Suprapubic skin (tissue), 4 donors: Measurements from ENCODE around the gene C15orf39. TPM values are rescaled to one million over a fixed set of nuclear protein-coding genes. Genes with fewer than 3 reads are reported as not detected.

ENCODE experiments used
- DNase-seq, 2 donors: peaks; one replicate each; pipeline ENCODE4 v3.0.0-alpha.2; 2019; ENCODE audit warnings: low spot score in 2 of 2
- H3K27ac ChIP-seq: fragments of 200-600 bp; sonication (generic); one replicate; pipeline ENCODE4 v1.5.1; 2019
- H3K27me3 ChIP-seq: fragments of 200-600 bp; sonication (generic); one replicate; pipeline ENCODE4 v1.5.1; 2019
- H3K36me3 ChIP-seq: fragments of 200-600 bp; sonication (generic); one replicate; pipeline ENCODE4 v1.5.1; 2019
- H3K4me1 ChIP-seq: fragments of 200-600 bp; sonication (generic); one replicate; pipeline ENCODE4 v1.5.1; 2019
- H3K4me3 ChIP-seq: fragments of 200-600 bp; sonication (generic); one replicate; pipeline ENCODE4 v1.5.1; 2019; ENCODE audit warnings: mild to moderate bottlenecking
- H3K9me3 ChIP-seq: fragments of 200-600 bp; sonication (generic); one replicate; pipeline ENCODE4 v1.5.1; 2019
- EP300 ChIP-seq: sonication (generic); formaldehyde crosslinking; IDR thresholded peaks from one replicate; pipeline ENCODE4 v1.6.1; 2017; ENCODE audit warnings: antibody characterized with exemption
- POLR2A ChIP-seq, 2 donors: fragments of 450-650 bp; IDR thresholded peaks; one replicate each; pipeline ENCODE4 v1.6.1; 2017; ENCODE audit warnings: antibody characterized with exemption in 2 of 2, mild to moderate bottlenecking in 2 of 2, moderate library complexity in 2 of 2
- POLR2AphosphoS5 ChIP-seq, 3 donors: sonication (generic); formaldehyde crosslinking; IDR thresholded peaks; one replicate each; pipeline ENCODE4 v1.6.1; 2017; ENCODE audit warnings: antibody characterized with exemption in 3 of 3
- WGBS: methylation state at CpG from one replicate; pipeline ENCODE4 v1.1.5; 2018; 5-methylcytosine and 5-hydroxymethylcytosine counted together
- total RNA-seq, 4 donors: library from RNA; depleted of rRNA; stranded (reverse); fragments of >200 nt; gene quantifications; one replicate each; pipeline ENCODE4 v1.1.0, GENCODE V29; 2016
- TF ChIP-seq, protein P1 (sequence below), 2 donors: fragments of 200-600 bp in 1 of 2; fragments of 450-650 bp in 1 of 2; sonication (generic) in 1 of 2; IDR thresholded peaks; one replicate each; pipeline ENCODE4 v1.5.1; 2016 to 2019; ENCODE audit warnings: antibody characterized with exemption in 2 of 2, mild to moderate bottlenecking in 1 of 2, moderate library complexity in 1 of 2

Gene C15orf39
- total RNA-seq, 4 donors from 2014 or later: 33.0 to 35.2 (median 33.3) TPM

DNA sequence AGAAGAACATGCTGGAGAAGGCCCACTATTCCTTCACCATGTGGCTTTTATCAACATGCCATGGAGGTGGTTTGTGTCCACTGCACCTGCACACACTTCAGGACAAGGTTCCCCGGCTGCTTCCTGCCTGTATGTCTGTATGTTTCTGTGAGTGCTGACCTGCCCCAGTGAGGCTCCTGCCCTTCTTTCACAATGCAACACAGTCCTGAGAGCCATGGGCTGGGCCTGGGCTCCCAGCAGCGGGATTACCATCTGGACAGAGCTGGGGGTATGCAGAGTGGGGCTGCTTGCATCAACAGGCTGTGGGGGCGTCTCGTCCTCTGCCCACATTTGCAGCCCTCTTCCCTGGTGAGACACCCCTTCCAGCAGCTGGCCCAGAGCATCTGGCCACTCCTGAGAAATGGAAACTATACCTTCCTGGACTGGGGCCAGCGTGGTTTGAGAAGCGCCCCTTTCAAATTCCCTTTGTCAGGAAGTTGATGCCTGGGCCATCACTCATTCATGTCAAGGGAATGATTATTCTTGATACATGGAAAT is 29.3 kb upstream of the C15orf39 start:
- Histone ChIP-seq H3K27ac (no peak overlapping the region), H3K4me3 (no peak overlapping the region), H3K27me3 (no peaks in the 10 kb centered on the region), H3K36me3 (no peaks in the 10 kb centered on the region), H3K4me1 (peaks cover 23% of the 10 kb centered on the region), H3K9me3 (no peaks in the 10 kb centered on the region)
- DNase-seq: peak in 1 of 2 donors; percentile 52
- no peak for TF ChIP-seq POLR2A (IDR thresholded peaks at IDR 0.05)
- TF ChIP-seq, protein P1, sequence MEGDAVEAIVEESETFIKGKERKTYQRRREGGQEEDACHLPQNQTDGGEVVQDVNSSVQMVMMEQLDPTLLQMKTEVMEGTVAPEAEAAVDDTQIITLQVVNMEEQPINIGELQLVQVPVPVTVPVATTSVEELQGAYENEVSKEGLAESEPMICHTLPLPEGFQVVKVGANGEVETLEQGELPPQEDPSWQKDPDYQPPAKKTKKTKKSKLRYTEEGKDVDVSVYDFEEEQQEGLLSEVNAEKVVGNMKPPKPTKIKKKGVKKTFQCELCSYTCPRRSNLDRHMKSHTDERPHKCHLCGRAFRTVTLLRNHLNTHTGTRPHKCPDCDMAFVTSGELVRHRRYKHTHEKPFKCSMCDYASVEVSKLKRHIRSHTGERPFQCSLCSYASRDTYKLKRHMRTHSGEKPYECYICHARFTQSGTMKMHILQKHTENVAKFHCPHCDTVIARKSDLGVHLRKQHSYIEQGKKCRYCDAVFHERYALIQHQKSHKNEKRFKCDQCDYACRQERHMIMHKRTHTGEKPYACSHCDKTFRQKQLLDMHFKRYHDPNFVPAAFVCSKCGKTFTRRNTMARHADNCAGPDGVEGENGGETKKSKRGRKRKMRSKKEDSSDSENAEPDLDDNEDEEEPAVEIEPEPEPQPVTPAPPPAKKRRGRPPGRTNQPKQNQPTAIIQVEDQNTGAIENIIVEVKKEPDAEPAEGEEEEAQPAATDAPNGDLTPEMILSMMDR (IDR thresholded peaks at IDR 0.05): no peak
- no peak for TF ChIP-seq POLR2AphosphoS5 (IDR thresholded peaks at IDR 0.05)
- no peak for TF ChIP-seq EP300
- WGBS: 75% methylated on average over 5 of the region's 6 CpGs

- no peak overlapping the region for H3K27ac ChIP-seq
- 92% methylated on average over 4 of the region's 5 CpGs for WGBS
- no peaks in the 10 kb centered on the region for H3K36me3 ChIP-seq
- DNase-seq: no peak
- H3K4me1 ChIP-seq: peaks cover 41% of the 10 kb centered on the region
- H3K4me3 ChIP-seq: no peak overlapping the region
- no peaks in the 10 kb centered on the region for H3K9me3 ChIP-seq
- TF ChIP-seq POLR2A (IDR thresholded peaks at IDR 0.05): no peak
- TF ChIP-seq POLR2AphosphoS5 (IDR thresholded peaks at IDR 0.05): no peak
- TF ChIP-seq EP300: no peak
- TF ChIP-seq, protein P1 (IDR thresholded peaks at IDR 0.05): no peak
- H3K27me3 ChIP-seq: no peaks in the 10 kb centered on the region
Measured at GRCh38 chr15:75174102-75174501, 27.6 kb upstream of the C15orf39 start.

- H3K4me1 ChIP-seq: peaks cover 45% of the 10 kb centered on the region
- TF ChIP-seq POLR2A (IDR thresholded peaks at IDR 0.05) (no peak), POLR2AphosphoS5 (IDR thresholded peaks at IDR 0.05) (no peak), EP300 (no peak)
- TF ChIP-seq, protein P1 (IDR thresholded peaks at IDR 0.05): no peak
- no peaks in the 10 kb centered on the region for H3K27me3 ChIP-seq
- no peak overlapping the region for H3K4me3 ChIP-seq
- H3K36me3 ChIP-seq: no peaks in the 10 kb centered on the region
- H3K27ac ChIP-seq: no peak overlapping the region
- 97% methylated on average over 10 of the region's 10 CpGs for WGBS
- no peak for DNase-seq
- H3K9me3 ChIP-seq: no peaks in the 10 kb centered on the region
Measured at GRCh38 chr15:75174729-75175128, 27.0 kb upstream of the C15orf39 start.

DNA sequence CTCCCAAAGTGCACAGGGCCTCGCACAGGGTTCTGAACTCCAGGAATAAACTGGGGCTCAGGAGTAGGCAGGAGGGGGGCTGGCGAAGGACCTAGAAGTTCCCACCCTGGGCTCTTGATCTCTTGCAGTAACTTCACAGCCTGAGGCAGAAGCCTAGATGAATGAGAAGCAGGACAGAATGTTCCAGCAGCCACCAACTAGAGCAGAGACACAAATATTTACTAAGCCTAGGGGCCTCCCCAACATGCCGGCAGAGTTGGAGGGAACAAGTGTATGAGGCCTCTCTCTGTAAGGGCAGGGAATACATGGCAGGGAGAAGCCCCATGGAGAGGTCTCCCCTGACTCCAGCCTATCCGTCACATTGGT is 25.3 kb upstream of the C15orf39 start:
- no peaks in the 10 kb centered on the region for H3K36me3 ChIP-seq
- no peaks in the 10 kb centered on the region for H3K9me3 ChIP-seq
- 80% methylated on average over 4 of the region's 4 CpGs for WGBS
- peak overlapping the region; percentile 71 for H3K27ac ChIP-seq
- TF ChIP-seq, protein P1 (IDR thresholded peaks at IDR 0.05): no peak
- TF ChIP-seq POLR2AphosphoS5 (IDR thresholded peaks at IDR 0.05): peak in 1 of 3 donors; percentile 20
- H3K27me3 ChIP-seq: no peaks in the 10 kb centered on the region
- no peak overlapping the region for H3K4me3 ChIP-seq
- peaks cover 56% of the 10 kb centered on the region for H3K4me1 ChIP-seq
- DNase-seq: no peak

GRCh38 chr15:75177360-75178071 is 24.2 kb upstream of the C15orf39 start:
- no peaks in the 10 kb centered on the region for H3K9me3 ChIP-seq
- peaks cover 64% of the 10 kb centered on the region for H3K4me1 ChIP-seq
- no peak for DNase-seq
- 54% methylated on average over 4 of the region's 6 CpGs for WGBS
- H3K27ac ChIP-seq: peak overlapping the region; percentile 71
- H3K27me3 ChIP-seq: no peaks in the 10 kb centered on the region
- no peaks in the 10 kb centered on the region for H3K36me3 ChIP-seq
- H3K4me3 ChIP-seq: no peak overlapping the region
- no peak for TF ChIP-seq POLR2A (IDR thresholded peaks at IDR 0.05)
- no peak for TF ChIP-seq POLR2AphosphoS5 (IDR thresholded peaks at IDR 0.05)
- TF ChIP-seq, protein P1 (IDR thresholded peaks at IDR 0.05): no peak
